Stimulated activated CD8-positive, alpha-beta memory T cell treated with anti-CD3 and anti-CD28 coated beads, Interleukin-4, amount 100 ng/mL, for 24 hours (primary cell): ENCODE data around the gene DUSP2.
A peak's percentile ranks its signal among the peaks of the same experiment; 100 is the strongest.
"Not testable (repeated sequence)": the region's sequence is repeated elsewhere in the genome, so short reads cannot be mapped to it uniquely, and the experiment has no call there.

ENCODE experiments used
- DNase-seq: peaks from one replicate; pipeline ENCODE4 v3.0.0-alpha.2; 2020; ENCODE audit warnings: low read depth

DUSP2 gene

GRCh38 chr2:96146881-96147592, 1.8 kb upstream of the DUSP2 start:
- no peak for DNase-seq

- DNase-seq: peak; percentile 85
Measured at GRCh38 chr2:96146153-96146880, 1.1 kb upstream of the DUSP2 start.

GRCh38 chr2:96145848-96146152, 560 bp upstream of the DUSP2 start:
- no peak for DNase-seq

- DNase-seq: no peak
Measured at GRCh38 chr2:96144481-96145035, 682 bp downstream of the DUSP2 start.

GRCh38 chr2:96143848-96144480, 1.3 kb downstream of the DUSP2 start:
- DNase-seq: no peak

GRCh38 chr2:96143231-96143847, 1.9 kb downstream of the DUSP2 start:
- DNase-seq: no peak

GRCh38 chr2:96142217-96143113, 2.8 kb downstream of the DUSP2 start:
- DNase-seq: peak; percentile 73

GRCh38 chr2:96141624-96141967, 3.6 kb downstream of the DUSP2 start:
- not testable (repeated sequence) for DNase-seq

- DNase-seq: no peak
Measured at GRCh38 chr2:96140941-96141623, 4.2 kb downstream of the DUSP2 start.

- no peak for DNase-seq
Measured at GRCh38 chr2:96139181-96139758, 6.0 kb downstream of the DUSP2 start.

- DNase-seq: no peak
Measured at GRCh38 chr2:96138179-96139145, 6.8 kb downstream of the DUSP2 start, which contains the start of gene ASTL. TSS of gene ASTL (minus strand) at chr2:96138502. CDS start at chr2:96138436, 66 bp downstream.

GRCh38 chr2:96137321-96138178, 7.7 kb downstream of the DUSP2 start:
- no peak for DNase-seq

GRCh38 chr2:96136129-96136720, 9.0 kb downstream of the DUSP2 start:
- DNase-seq: no peak

GRCh38 chr2:96135621-96136020, 9.6 kb downstream of the DUSP2 start:
- no peak for DNase-seq

GRCh38 chr2:96135171-96135570, 10.1 kb downstream of the DUSP2 start:
- DNase-seq: no peak

- DNase-seq: no peak
Measured at GRCh38 chr2:96134421-96134820, 10.8 kb downstream of the DUSP2 start.

- no peak for DNase-seq
Measured at GRCh38 chr2:96131813-96132745, 13.2 kb downstream of the DUSP2 start.
